ENCODE data around the gene FBXL7. TPM values are rescaled to one million over a fixed set of nuclear protein-coding genes. Genes with fewer than 3 reads are reported as not detected.

FBXL7 gene
- polyA plus RNA-seq, 1 donor (not counting 4 experiments of a cell fraction or from before 2014, with no cell fraction given) = 0.22 TPM

- dilution Hi-C loops (cut with MboI; ENCODE audit: extremely low pct_ligation_motif_present, low sequenced_read_pairs) = no loop called here
- DNase-seq (ENCODE audit: low read depth, low spot score) (no peak), FAIRE-seq (no peak)
- no peaks in the 10 kb centered on the region for H3K4me1 ChIP-seq (ENCODE audit: control insufficient read depth, extremely low read depth, insufficient read depth, low read length)
- H3K79me2 ChIP-seq (ENCODE audit: control insufficient read depth, insufficient read depth, low read length) = no peaks in the 10 kb centered on the region
- no peaks in the 10 kb centered on the region for H3K9me1 ChIP-seq (ENCODE audit: control insufficient read depth, extremely low read depth, insufficient read depth, low read length)
- H2AFZ ChIP-seq (ENCODE audit: control insufficient read depth, low read length) = no peak overlapping the region
- no peak overlapping the region for H3K27ac ChIP-seq (ENCODE audit: control insufficient read depth, insufficient read depth, low read length)
- H3K4me2 ChIP-seq (ENCODE audit: control insufficient read depth, extremely low read depth, insufficient read depth, low read depth, low read length) = no peak overlapping the region
- H3K27me3 ChIP-seq (ENCODE audit: control insufficient read depth, extremely low read depth, insufficient read depth, low read length) = no peaks in the 10 kb centered on the region
- H3K36me3 ChIP-seq (ENCODE audit: control insufficient read depth in 2 of 2, extremely low read depth in 1 of 2, insufficient read depth in 2 of 2, low read length in 2 of 2) = no peaks in the 10 kb centered on the region
- TF ChIP-seq EZH2 (IDR thresholded peaks at IDR 0.05; ENCODE audit: low read length) = no peak
- TF ChIP-seq, protein P1, sequence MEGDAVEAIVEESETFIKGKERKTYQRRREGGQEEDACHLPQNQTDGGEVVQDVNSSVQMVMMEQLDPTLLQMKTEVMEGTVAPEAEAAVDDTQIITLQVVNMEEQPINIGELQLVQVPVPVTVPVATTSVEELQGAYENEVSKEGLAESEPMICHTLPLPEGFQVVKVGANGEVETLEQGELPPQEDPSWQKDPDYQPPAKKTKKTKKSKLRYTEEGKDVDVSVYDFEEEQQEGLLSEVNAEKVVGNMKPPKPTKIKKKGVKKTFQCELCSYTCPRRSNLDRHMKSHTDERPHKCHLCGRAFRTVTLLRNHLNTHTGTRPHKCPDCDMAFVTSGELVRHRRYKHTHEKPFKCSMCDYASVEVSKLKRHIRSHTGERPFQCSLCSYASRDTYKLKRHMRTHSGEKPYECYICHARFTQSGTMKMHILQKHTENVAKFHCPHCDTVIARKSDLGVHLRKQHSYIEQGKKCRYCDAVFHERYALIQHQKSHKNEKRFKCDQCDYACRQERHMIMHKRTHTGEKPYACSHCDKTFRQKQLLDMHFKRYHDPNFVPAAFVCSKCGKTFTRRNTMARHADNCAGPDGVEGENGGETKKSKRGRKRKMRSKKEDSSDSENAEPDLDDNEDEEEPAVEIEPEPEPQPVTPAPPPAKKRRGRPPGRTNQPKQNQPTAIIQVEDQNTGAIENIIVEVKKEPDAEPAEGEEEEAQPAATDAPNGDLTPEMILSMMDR (optimal IDR thresholded peaks at IDR 0.05 in 1 of 3, IDR thresholded peaks at IDR 0.05 in 1 of 3, conservative IDR thresholded peaks at IDR 0.05 in 1 of 3; ENCODE audit: extremely low read depth in 1 of 3, insufficient read depth in 2 of 3, low read length in 3 of 3) = peak in 1 of 3 experiments; percentile 6
- no peak overlapping the region for H3K4me3 ChIP-seq (ENCODE audit: control insufficient read depth in 2 of 3, extremely low read depth in 1 of 3, insufficient read depth in 2 of 3, low read depth in 1 of 3, low read length in 3 of 3)
- H3K9ac ChIP-seq (ENCODE audit: control insufficient read depth, extremely low read depth, insufficient read depth, low read length) = no peak overlapping the region
- no peaks in the 10 kb centered on the region for H3K9me3 ChIP-seq (ENCODE audit: control insufficient read depth, low read depth, low read length)
- no peaks in the 10 kb centered on the region for H4K20me1 ChIP-seq (ENCODE audit: control insufficient read depth, extremely low read depth, insufficient read depth, low read length)
Observed at GRCh38 chr5:15807871-15808270, 307.9 kb downstream of the FBXL7 start.

GRCh38 chr5:15808577-15808976 is 308.6 kb downstream of the FBXL7 start:
- Histone ChIP-seq H3K4me2 (ENCODE audit: control insufficient read depth, extremely low read depth, insufficient read depth, low read depth, low read length) (no peak overlapping the region), H3K79me2 (ENCODE audit: control insufficient read depth, insufficient read depth, low read length) (no peaks in the 10 kb centered on the region), H3K36me3 (ENCODE audit: control insufficient read depth in 2 of 2, extremely low read depth in 1 of 2, insufficient read depth in 2 of 2, low read length in 2 of 2) (no peaks in the 10 kb centered on the region), H3K4me1 (ENCODE audit: control insufficient read depth, extremely low read depth, insufficient read depth, low read length) (no peaks in the 10 kb centered on the region), H3K4me3 (ENCODE audit: control insufficient read depth in 2 of 3, extremely low read depth in 1 of 3, insufficient read depth in 2 of 3, low read depth in 1 of 3, low read length in 3 of 3) (no peak overlapping the region), H3K27me3 (ENCODE audit: control insufficient read depth, extremely low read depth, insufficient read depth, low read length) (no peaks in the 10 kb centered on the region), H2AFZ (ENCODE audit: control insufficient read depth, low read length) (no peak overlapping the region), H4K20me1 (ENCODE audit: control insufficient read depth, extremely low read depth, insufficient read depth, low read length) (no peaks in the 10 kb centered on the region), H3K9me3 (ENCODE audit: control insufficient read depth, low read depth, low read length) (no peaks in the 10 kb centered on the region), H3K9ac (ENCODE audit: control insufficient read depth, extremely low read depth, insufficient read depth, low read length) (no peak overlapping the region), H3K9me1 (ENCODE audit: control insufficient read depth, extremely low read depth, insufficient read depth, low read length) (no peaks in the 10 kb centered on the region), H3K27ac (ENCODE audit: control insufficient read depth, insufficient read depth, low read length) (no peak overlapping the region)
- dilution Hi-C loops (cut with MboI; ENCODE audit: extremely low pct_ligation_motif_present, low sequenced_read_pairs) = no loop called here
- TF ChIP-seq EZH2 (IDR thresholded peaks at IDR 0.05; ENCODE audit: low read length) = no peak
- TF ChIP-seq, protein P1 (optimal IDR thresholded peaks at IDR 0.05 in 1 of 3, IDR thresholded peaks at IDR 0.05 in 1 of 3, conservative IDR thresholded peaks at IDR 0.05 in 1 of 3; ENCODE audit: extremely low read depth in 1 of 3, insufficient read depth in 2 of 3, low read length in 3 of 3) = no peak
- FAIRE-seq (no peak), DNase-seq (ENCODE audit: low read depth, low spot score) (no peak)
